GM21381 (cell line): ENCODE measurements around the gene THADA.

Source experiments
- ATAC-seq: cut with Tn5 transposase; IDR thresholded peaks from one replicate; pipeline ENCODE4 v1.9.1; 2021; ENCODE audit warnings: mild to moderate bottlenecking, moderate library complexity; ENCODE audit not compliant: unreplicated experiment

The THADA gene

DNA sequence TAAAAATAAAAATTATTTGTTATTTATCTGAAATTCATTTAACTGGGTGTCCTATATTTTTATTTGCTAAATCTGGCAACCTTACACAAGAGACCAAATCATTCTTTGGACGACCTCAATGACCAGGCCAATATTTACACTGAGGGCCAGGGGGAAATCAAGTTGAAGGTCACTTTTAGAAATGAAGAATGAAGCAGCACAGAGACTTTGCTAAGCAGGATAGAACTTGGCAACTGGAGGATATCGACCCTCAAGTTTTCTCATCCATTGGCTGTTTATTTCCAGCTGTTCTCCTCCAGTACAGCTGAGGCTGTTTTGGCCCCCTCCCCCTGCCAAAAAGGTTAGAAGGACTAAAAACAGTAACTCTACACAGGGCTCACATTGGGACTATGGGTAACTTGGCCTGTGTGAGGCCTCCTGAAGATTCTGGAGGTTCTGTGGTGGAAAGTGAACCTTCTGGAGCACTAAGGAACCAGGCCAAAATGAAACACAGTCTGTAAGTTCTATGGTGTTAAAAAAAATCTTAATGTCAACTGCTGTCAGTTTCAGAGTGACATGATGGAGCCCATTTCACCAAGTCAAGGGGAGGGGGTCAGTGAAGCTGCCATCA, 337.2 kb downstream of the THADA start:
- no peak for ATAC-seq

DNA sequence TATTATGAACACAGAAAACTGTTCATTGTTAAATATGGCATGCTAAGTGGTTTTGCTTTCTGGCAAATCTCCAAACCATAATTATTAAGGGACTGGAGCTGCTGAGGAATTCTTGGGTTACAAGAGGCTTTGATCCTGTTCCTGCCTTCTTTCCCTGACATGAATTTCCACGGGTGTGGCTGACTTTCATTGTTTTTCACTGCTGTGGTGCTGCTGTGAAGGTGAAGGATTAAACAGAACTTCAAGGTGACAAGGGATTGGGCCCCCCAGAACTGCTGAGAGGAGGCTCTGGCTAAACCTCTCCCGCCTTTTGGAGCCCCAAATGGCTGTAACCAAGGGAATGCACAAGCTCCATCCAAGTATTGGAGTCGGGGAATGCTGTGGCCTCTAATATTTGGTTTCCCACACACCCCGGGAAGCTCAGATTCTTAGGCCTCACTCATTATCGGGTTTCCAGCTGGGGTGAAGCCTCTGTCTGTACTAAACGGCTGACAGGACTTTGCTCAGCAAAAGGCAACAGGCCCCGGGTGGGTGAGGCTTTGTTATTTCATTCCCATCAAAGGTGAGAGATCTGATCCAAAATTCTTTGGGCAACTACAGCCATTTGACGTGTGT, 340.4 kb downstream of the THADA start:
- ATAC-seq, result no peak

DNA sequence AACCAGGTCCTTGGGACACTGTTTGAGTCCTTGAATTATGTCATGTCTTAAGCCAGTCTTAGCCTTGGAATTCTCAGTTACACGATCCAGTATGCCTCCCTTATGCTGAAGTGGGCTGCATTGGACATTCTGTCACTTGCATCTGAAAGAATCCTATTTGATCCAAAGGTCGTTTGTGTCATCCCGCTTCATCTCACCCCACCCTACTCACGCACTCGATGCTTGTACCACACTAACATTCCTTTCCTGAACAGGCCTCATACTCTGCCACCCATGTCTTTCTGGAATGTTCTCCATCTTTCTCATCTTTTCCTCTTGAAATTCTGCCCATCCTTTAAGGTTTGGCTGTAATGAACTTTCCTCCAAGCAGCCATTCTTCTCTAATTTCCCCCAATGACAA, 341.5 kb downstream of the THADA start:
- no peak for ATAC-seq

DNA sequence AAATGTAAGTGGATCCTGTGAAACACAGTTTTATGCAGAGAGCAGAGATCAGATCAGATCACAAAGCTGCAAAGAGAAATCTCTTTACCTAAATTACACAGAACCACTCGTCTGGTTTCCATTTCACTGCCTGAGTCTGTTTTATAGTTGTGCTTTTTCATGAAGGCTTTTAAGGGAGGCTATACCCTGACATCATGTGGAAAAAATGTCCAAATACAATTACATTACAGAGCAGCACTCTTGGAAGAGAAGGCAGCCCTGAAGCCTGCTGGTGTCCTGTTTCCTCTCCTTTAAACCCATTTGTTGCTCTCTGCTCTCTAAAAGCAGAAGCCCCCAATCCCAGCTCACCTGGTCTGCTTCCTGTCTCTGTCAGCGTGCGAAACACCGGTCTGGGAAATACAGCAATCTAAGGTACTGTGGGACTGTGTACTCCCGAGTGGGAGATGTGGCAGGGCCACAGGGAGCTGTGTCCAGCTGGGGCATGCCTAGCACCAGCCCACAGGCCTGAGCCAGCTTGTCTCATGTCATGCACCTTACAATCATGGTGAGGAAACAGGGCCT, 344.6 kb downstream of the THADA start:
- ATAC-seq, result no peak

DNA sequence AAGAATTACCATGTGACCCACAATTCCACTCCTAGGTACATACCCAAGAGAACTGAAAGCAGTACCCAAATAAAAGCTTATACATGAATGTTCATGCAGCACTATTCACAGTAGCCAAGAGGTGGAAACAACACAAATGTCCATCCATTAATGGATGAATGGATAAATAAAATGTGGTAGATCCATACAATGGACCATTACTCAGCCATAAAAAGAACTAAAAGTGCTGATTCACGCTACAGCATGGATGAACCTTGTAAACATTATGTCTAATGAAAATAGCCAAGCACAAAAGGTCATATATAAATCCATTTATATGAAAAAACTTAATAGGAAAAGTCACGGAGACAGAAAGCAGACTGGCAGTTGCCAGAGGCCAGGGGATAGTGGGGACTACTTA, 345.8 kb downstream of the THADA start:
- ATAC-seq, result no peak

DNA sequence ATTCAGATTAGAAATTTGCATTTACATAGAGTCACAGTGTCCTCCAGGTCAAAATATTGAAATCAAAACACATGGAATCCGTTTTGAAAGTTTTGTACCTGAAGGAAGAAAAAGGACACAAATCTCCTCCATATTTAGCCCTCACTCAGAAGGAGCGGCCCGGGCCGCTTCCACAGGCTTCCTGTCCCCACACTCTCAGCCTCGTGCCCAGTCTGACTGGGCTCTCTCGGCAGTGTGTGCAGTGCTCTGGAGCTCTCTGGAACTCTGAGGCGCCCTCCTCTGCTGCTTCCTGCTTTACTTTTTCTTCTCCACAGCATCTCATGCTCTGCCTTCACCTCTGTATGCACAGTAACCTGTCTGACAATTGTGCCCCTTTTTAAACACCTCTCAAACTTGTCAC, 347.2 kb downstream of the THADA start:
- no peak for ATAC-seq

DNA sequence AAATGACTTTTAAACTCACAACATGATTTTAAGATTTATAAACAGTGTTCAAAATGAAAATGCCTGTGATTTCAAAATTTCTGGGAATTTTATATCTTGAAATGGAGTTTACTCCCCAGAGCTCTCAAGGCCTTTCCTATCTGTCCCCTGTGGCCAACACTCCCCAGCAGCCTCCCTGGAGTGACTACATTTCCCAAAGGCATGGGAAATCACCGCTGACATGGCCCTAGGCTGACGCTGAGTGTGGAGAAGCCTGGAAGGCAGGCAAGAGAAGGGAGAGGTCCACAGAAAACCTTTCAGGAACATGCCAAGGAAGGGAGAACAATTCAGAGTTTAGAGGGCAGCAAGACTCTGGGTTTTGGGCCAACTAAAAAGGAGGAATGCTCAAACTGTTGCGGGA, 349.2 kb downstream of the THADA start:
- ATAC-seq, result no peak

DNA sequence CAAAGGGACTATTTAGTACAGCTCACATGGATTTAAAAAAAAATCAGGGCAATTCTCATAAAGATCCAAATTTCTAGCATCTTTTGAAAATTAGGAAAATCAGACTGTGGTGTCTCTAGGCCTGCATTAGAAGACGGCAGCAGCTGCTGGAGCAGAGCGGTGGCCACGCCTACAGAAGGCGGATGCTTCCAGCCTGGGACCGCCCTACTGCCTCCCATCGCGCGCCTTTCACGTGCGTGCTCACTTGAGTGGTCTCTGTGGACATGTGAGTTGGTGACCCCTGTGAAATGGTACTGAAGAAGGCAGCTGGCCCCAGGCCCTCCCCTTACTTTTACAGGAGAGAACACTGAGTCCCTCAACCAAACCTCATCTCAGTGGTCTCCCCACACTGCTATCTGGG, 354.3 kb downstream of the THADA start:
- no peak for ATAC-seq

DNA sequence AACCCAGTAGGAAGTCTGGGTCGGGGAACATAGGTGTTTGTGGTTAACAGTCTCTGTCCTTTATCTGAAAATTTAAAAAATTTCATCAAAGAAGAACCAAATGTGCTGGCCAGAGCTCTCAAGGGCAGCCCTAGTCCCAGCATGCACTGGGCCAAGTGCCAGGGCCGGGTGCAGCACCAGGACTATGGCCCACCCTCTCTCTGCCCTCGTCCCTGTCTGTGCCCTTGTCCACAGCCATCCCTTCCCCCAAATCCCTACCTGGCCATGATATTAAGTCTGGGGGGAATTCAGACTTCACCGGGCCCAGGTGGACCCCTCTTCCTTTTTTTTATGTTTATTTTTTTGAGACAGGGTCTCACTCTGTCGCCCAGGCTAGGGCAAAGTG, 355.1 kb downstream of the THADA start:
- no peak for ATAC-seq

DNA sequence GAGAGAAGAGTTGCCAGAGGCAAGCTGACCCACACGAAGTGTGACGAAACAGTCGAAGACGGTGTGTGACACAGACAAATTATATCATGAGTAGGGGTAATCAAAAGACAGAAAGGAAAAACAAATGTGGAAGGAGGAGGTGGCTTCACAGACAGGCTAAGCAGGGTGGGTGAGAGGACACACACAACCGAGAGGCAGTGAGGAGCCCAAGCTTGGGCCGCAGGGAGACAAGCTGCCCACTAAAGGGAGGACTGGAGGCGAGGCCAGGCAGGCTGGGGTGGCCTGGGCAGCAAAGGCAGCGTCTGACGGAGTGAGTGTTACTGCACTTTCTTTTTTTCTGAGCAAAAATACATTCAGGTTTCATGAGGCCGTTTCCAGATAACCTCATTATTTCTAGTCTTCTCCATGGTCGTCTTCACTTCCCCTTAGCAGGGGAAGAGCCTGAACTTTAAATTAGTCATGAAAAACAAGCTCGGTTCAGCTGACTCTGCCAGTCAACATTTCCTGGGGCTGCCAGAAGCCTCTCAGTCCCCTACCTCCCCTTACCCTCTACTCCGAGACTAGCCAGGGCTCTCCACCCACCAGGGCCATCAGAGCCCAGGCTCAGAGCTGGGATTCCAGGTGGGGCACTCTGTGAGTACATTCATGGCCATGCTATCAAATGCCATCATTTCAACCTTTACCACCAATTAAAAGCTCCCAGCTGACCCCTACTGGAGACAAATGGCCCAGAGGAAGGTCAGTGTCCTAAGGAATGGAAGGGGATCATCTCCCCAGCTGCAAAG, 355.7 kb downstream of the THADA start:
- peak; percentile 53 for ATAC-seq

DNA sequence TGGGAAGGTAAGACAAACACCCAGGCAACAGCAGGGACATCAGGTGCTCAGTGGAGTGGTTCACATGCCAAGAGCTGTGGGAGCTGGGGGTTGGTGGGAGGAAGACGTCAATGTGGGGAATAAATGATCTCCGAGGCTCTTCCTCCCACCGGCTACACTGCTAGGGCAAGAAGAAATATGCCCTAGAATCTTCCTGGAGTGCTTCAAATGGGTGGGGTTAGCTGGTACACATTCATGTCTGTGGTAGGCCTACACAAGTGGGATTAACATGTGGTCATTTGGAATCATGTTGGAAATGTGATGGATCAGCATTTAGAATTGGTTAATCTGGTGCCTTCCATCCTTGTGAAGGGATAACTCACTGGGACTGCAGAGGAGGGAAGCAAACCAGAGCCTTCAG, 357.0 kb downstream of the THADA start:
- no peak for ATAC-seq

DNA sequence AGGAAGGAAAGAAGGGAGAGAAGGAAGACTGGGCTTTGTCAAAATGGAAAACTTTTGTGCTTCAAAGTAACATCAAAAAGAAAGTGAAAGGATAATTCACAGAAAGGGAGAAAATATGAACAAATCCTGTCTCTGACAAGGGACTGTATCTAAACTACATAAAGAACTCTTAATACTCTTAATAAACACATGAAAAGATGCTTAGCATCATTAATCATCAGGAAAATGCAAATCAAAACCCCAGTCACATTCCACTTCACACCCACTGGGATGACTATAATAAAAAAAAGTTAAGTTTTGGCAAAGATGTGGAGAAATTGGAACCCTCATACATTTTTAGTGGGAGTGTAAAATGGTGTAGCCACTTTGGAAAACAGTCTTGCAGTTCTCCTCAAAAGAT, 357.7 kb downstream of the THADA start:
- ATAC-seq, result no peak

DNA sequence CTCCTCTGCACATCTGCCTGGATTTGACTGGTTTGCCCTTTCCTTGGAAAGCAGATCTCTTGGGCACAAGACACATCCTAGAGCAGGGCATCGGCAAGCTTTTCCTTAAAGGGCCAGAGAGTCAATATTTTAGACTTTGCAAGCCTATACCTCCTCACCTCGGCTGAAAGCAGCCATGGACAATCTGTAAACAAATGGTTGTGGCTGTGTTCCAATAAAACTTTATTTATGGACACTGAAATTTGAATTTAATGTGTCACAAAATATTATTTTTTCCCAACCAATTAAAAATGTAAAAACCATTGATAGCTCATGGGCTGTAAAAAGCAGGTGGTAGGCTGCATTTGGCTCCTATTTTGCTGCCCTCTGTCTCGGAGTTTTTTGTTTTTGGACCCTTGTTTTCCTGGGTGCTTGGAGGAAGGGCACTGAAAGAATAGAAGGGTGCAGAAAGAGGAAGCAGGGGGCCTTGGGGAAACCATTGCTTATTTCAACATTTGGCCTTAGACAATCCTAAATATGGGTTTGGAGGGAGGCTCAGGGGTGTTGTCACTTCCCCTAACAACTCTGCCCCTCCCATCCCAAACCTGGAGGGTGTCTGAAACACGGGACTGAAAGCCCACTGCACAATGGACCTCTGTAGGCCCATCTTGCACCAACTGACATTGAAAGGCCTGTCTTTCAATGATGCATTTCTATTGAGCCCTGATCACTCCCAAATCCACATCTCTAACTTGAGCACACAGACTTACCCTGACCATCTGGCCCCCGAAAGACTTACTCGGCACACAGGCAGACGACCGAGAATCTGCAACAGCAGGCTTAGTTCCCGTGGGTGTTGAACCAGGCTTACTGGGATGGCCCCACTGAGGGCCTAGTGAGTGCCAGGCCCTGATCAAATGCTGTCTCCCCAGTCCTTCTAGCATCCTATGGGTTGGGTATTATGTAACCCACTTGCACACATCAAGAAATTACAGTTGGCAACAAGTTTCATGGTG, 362.3 kb downstream of the THADA start:
- ATAC-seq, result no peak

DNA sequence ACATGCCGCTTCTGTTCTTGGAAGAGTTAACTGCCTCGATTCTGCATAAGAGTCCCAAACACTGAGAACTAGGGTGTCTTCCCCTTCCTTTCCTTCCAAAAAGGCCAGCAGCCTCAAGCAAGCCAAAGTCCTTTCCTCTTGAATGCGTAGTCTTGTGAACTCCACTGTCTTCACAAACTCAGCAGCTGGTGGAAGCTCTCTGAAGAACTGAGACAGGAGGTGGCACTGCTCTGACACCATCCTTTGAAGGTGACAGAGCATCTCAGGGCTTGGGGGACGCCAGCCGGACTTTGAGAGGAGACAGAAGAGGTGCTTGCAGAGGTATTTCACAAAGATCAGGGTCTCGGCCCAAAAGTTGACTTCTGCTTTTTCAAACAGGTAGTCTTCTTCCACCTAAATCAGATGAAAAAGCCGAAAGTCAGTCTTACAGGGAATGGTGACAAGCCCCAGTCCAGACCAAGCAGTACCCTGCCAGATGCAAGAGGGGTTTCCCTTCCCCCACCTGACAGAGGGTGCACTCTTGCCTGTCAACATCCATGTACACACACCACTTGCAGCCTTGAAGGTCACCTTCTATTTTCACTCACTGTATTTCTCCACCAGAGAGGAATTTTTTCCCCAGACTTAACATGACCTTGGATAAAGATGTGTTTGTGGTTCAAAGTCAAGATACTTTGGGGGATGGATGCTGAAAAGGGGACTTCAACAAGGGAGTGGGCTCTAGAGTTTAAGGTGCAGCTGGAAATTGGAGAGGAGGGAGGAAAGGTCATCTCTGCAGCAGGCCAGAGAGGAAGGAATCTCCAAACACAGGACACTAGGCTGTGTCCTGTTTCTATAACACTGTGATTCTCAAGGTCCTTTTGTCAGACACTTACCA, 364.6 kb downstream of the THADA start:
- ATAC-seq, result no peak

DNA sequence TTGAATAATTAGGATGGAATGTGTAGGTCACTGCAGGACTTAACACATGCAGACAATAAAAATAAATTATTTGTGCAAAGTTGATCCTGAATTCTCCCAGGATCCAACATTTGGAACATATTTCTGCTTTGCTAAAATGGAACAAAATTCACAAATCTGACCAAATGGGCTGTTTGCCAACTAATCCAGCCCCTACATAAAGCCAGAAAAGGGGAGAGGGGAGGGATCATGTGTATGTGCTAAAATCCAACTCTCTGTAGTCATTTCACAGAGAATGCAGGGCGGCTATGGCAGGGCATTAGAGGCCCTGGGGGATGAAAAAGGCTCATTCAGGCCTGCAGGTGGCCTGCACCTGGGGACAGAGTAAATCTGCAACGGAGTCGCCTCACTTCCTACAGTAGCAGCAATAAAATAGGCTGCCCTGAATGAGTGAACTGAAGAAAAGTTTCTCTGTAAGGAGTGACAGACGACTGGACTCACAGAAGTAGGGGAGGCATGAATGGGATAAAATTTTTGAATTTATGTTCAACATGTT, 365.4 kb downstream of the THADA start:
- ATAC-seq, result no peak

DNA sequence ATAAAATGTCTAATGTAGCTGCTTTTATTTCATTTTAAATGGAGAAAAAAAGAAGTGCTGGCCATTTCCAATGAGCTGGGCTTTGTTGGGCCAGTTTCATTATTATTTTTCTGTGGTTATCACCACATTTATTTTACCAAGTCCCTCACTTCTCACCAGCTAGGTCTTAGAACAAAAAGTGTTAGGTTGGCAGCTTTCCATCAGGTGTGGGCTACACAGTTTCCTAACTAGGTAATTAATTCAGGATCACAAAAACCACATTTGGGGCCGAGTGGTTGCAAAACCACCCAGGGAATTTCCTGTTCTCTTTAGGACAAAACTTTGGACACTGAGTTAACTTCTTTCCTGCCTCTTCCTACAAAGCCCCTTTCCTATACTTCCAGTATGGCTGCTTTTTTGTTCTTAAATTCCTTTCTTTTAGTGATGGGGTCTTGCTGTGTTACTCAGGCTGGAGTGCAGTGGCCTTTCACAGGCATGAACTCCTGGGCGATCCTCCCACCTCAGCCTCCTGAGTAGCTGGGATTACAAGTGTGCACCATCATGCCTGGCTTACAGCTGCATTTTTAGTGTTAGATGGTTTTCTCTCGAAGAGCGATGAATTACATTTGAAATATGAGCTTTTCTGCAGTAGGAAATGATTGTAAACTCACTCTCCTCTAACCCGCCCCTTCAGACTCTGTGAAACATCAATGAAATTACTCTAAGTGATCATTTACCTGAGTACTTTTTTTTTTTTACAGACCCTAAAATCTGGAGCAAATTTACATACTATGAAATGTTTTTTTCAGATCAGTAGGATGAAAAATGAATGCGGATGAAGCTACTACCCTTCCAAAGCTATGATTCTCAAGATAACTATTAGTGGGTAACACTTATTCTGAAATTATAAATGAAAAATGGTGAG, 366.8 kb downstream of the THADA start:
- ATAC-seq, result no peak

DNA sequence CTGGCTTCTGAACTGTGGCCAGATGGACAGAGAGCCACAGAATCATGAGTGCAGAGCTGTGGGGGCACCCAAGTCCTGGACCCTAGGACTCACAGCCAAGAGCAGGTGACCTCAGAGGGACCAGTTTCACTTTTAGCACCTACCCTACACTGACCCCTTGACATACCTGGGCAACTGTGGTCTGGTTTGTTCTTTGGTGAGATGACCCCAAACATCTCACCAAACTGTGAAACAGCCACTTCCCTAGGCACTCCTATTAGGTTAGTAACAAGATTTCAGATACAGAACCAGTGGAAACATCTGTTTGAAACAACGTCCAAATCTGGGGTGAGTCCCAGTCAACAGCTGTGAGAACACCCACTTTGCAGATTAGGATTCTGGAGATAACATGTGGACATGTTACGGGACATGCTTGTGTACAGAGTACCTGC, 367.5 kb downstream of the THADA start:
- ATAC-seq, result no peak

DNA sequence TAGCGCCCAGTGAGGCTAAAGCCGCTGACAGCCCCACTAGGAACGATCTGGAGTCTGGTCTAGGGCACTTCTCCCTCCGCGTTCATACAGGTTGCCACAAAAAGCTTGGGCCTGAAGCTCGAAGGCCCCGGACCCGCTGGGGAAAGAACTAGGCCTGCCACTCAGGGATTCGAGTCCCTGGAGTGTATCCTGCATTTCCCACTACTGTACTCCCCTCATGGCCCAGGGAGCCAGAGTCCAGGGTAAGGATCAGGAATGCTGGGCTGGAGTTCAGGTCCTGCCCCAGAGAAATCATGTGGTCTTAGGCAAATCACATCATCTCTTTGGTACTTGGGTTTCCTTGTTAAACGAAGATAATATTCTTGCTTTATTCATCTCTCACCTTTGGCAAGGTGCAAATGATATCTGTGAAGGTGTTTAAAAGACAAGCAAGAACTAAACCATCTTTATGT, 368.0 kb downstream of the THADA start:
- ATAC-seq, result no peak
